Esophagus (tissue), 2 donors: Measurements from ENCODE around the gene NSUN3. TPM values are rescaled to one million over a fixed set of nuclear protein-coding genes. Genes with fewer than 3 reads are reported as not detected.
"Not testable (repeated sequence)": the region's sequence is repeated elsewhere in the genome, so short reads cannot be mapped to it uniquely, and the experiment has no call there.

Source experiments
- H3K27ac ChIP-seq, 2 donors: one replicate each; pipeline ENCODE4 v1.5.1; 2013; ENCODE audit warnings: low read depth in 2 of 2, mild to moderate bottlenecking in 2 of 2, inconsistent platforms in 1 of 2, low read length in 1 of 2, moderate library complexity in 1 of 2
- H3K27me3 ChIP-seq, 2 donors: one replicate each; pipeline ENCODE4 v1.6.1; 2013; ENCODE audit warnings: low read length in 2 of 2, control low read depth in 1 of 2, mild to moderate bottlenecking in 1 of 2; ENCODE audit not compliant: insufficient read depth in 2 of 2, control insufficient read depth in 1 of 2
- H3K36me3 ChIP-seq, 2 donors: one replicate each; pipeline ENCODE4 v1.6.1; 2013; ENCODE audit warnings: low read length in 1 of 2; ENCODE audit not compliant: control insufficient read depth in 2 of 2, insufficient read depth in 2 of 2
- H3K4me1 ChIP-seq, 2 donors: one replicate each; pipeline ENCODE4 v1.6.1; 2013; ENCODE audit warnings: low read length in 1 of 2; ENCODE audit not compliant: control insufficient read depth in 2 of 2, insufficient read depth in 2 of 2
- H3K4me3 ChIP-seq, 2 donors: one replicate each; pipeline ENCODE4 v1.5.1; 2013; ENCODE audit warnings: low read length in 2 of 2, mild to moderate bottlenecking in 2 of 2, low read depth in 1 of 2, moderate library complexity in 1 of 2
- H3K9me3 ChIP-seq, 2 donors: one replicate each; pipeline ENCODE4 v1.6.1; 2013; ENCODE audit warnings: mild to moderate bottlenecking in 2 of 2, low read depth in 1 of 2, low read length in 1 of 2, moderate library complexity in 1 of 2; ENCODE audit not compliant: control insufficient read depth in 2 of 2, insufficient read depth in 1 of 2
- WGBS, 2 donors: extraction: QIAGEN DNeasy Blood & Tissue Kit; methylation state at CpG; one replicate each; pipeline ENCODE4 v1.1.7; 2013; 5-methylcytosine and 5-hydroxymethylcytosine counted together
- polyA plus RNA-seq, 2 donors: library from polyadenylated mRNA; stranded (reverse); fragments of 200-250 nt; gene quantifications; one replicate each; pipeline ENCODE4 v1.2.3, GENCODE V29; 2013
- donor health status: healthy with polysubstance abuse.
- donor health status: Bipolar disorder and iron deficiency.

The NSUN3 gene
- polyA plus RNA-seq, 2 donors: 3.0 to 3.2 TPM

DNA sequence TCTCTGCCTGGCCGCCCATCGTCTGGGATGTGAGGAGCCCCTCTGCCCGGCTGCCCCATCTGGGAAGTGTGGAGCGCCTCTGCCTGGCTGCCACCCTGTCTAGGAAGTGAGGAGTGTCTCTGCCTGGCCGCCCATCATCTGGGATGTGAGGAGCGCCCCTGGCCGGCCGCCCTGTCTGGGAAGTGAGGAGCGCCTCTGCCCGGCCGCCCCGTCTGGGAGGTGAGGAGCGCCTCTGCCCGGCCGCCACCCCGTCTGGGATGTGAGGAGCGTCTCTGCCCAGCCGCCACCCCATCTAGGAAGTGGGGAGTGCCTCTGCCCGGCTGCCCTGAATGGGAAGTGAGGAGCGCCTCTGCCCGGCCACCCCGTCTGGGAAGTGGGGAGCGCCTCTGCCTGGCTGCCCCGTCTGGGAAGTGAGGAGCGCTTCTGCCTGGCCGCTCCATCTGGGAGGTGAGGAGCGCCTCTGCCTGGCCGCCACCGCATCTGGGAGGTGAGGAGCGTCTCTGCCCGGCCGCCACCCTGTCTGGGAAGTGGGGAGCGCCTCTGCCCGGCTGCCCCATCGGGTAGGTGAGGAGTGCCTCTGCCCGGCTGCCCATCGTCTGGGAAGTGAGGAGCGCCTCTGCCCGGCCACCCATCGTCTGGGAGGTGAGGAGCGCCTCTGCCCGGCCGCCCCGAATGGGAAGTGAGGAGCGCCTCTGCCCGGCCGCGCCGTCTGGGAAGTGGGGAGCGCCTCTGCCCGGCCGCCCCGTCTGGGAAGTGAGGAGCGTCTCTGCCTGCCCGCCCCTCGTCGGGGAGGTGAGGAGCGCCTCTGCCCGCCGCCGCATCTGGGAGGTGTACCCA, 18.5 kb upstream of the NSUN3 start:
- not testable (repeated sequence) for H3K27ac ChIP-seq, H3K9me3 ChIP-seq, H3K4me1 ChIP-seq, H3K4me3 ChIP-seq, H3K36me3 ChIP-seq, H3K27me3 ChIP-seq
- 98 to 99% methylated on average over 60 to 61 of the region's 61 CpGs for WGBS, 2 donors

- WGBS, 2 donors: 98% methylated on average over 2 of the region's 2 CpGs
Measured at GRCh38 chr3:94046533-94046932, 16.3 kb upstream of the NSUN3 start.

DNA sequence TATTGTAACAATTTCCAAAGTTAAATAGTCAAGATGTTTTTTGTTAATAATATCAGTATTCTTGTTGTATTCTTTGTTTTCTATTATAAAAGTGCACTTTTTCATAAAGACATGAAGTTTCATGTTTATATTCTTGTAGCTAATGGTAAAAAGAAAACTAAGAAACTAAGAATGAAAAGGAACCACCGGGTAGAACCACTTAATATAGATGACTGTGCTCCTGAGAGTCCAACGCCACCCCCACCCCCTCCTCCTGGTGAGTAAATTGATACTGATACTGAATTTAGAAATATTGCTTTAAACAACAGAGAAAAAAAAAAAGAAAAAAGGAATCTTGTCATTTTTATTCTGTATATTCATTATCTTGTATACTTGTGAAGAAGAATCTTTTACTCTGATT, 13.6 kb upstream of the NSUN3 start:
- 82 to 85% methylated on average over 2 of the region's 2 CpGs for WGBS, 2 donors
- Histone ChIP-seq H3K4me1 (no peaks in the 10 kb centered on the region), H3K27me3 (no peaks in the 10 kb centered on the region), H3K4me3 (no peak overlapping the region), H3K27ac (no peak overlapping the region), H3K36me3 (no peaks in the 10 kb centered on the region), H3K9me3 (peaks cover 0 to 2% of the 10 kb centered on the region in 2 donors)

More at GRCh38 chr3:94046533-94046932, 16.3 kb upstream of the NSUN3 start:
- Histone ChIP-seq H3K4me1 (no peaks in the 10 kb centered on the region), H3K36me3 (no peaks in the 10 kb centered on the region), H3K27ac (no peak overlapping the region), H3K27me3 (no peaks in the 10 kb centered on the region), H3K9me3 (peaks cover 0 to 5% of the 10 kb centered on the region in 2 donors), H3K4me3 (no peak overlapping the region)

GRCh38 chr3:94050546-94050945, 12.3 kb upstream of the NSUN3 start:
- Histone ChIP-seq H3K27me3 (no peaks in the 10 kb centered on the region), H3K27ac (no peak overlapping the region)

DNA sequence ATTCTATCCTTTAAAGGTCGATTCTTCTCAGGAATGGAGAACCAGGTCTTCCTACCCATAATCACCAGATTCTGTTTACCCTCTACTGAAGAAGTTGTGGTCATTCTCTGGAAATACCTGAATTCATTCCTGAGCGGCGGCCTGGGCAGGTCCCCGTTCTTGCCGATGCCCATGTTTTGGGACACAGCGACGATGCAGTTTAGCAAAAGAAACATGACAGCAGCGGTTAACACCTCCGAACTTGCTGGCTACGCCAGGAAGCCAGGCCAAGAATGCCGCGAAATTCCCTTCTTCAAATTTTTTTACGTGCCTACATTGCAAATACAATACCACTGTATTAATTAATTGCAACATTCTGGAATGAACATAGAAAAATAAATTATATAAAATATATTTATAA, 1.6 kb upstream of the NSUN3 start:
- WGBS, 2 donors: 97 to 98% methylated on average over 13 of the region's 13 CpGs
- Histone ChIP-seq H3K36me3 (no peaks in the 10 kb centered on the region), H3K4me3 (no peak overlapping the region), H3K27ac (no peak overlapping the region), H3K4me1 (peaks cover 0 to 5% of the 10 kb centered on the region in 2 donors), H3K9me3 (no peaks in the 10 kb centered on the region), H3K27me3 (no peaks in the 10 kb centered on the region)

More at GRCh38 chr3:94050546-94050945, 12.3 kb upstream of the NSUN3 start:
- H3K4me1 ChIP-seq: no peaks in the 10 kb centered on the region
- no peaks in the 10 kb centered on the region for H3K36me3 ChIP-seq
- no peak overlapping the region for H3K4me3 ChIP-seq
- no peaks in the 10 kb centered on the region for H3K9me3 ChIP-seq

- H3K27ac ChIP-seq: peak overlapping the region; percentile 66 to 92
- peaks cover 0 to 8% of the 10 kb centered on the region in 2 donors for H3K4me1 ChIP-seq
- peak overlapping the region; percentile 72 to 87 for H3K4me3 ChIP-seq
- H3K27me3 ChIP-seq: no peaks in the 10 kb centered on the region
- WGBS, 2 donors: 43 to 44% methylated on average over 17 of the region's 17 CpGs
- no peaks in the 10 kb centered on the region for H3K36me3 ChIP-seq
- no peaks in the 10 kb centered on the region for H3K9me3 ChIP-seq
Measured at GRCh38 chr3:94063496-94064119, 747 bp downstream of the NSUN3 start.

GRCh38 chr3:94064243-94064860, 1.5 kb downstream of the NSUN3 start:
- H3K36me3 ChIP-seq: no peaks in the 10 kb centered on the region
- H3K9me3 ChIP-seq: no peaks in the 10 kb centered on the region
- no peak overlapping the region for H3K4me3 ChIP-seq
- 78 to 83% methylated on average over 6 of the region's 6 CpGs for WGBS, 2 donors
- peaks cover 0 to 8% of the 10 kb centered on the region in 2 donors for H3K4me1 ChIP-seq
- H3K27me3 ChIP-seq: no peaks in the 10 kb centered on the region
- no peak overlapping the region for H3K27ac ChIP-seq

- WGBS, 2 donors: 38 to 42% methylated on average over 1 of the region's 1 CpG
- Histone ChIP-seq H3K36me3 (no peaks in the 10 kb centered on the region), H3K4me3 (no peak overlapping the region)
Measured at GRCh38 chr3:94065122-94065521, 2.3 kb downstream of the NSUN3 start.

GRCh38 chr3:94065819-94066480, 3.1 kb downstream of the NSUN3 start:
- peaks cover 0 to 8% of the 10 kb centered on the region in 2 donors for H3K4me1 ChIP-seq
- no peak overlapping the region for H3K27ac ChIP-seq
- no peaks in the 10 kb centered on the region for H3K36me3 ChIP-seq
- no peaks in the 10 kb centered on the region for H3K27me3 ChIP-seq
- no peak overlapping the region for H3K4me3 ChIP-seq
- 83 to 88% methylated on average over 1 of the region's 1 CpG for WGBS, 2 donors
- no peaks in the 10 kb centered on the region for H3K9me3 ChIP-seq

More at GRCh38 chr3:94065122-94065521, 2.3 kb downstream of the NSUN3 start:
- H3K9me3 ChIP-seq: no peaks in the 10 kb centered on the region
- no peak overlapping the region for H3K27ac ChIP-seq
- H3K4me1 ChIP-seq: peaks cover 0 to 8% of the 10 kb centered on the region in 2 donors
- H3K27me3 ChIP-seq: no peaks in the 10 kb centered on the region
